ENCODE data around the gene P2RX2.

P2RX2 gene

GRCh38 chr12:132603240-132604150 lies 15.1 kb upstream of the P2RX2 start:
- no peak for FAIRE-seq

- no peak for FAIRE-seq
Measured at GRCh38 chr12:132604151-132604618, 14.4 kb upstream of the P2RX2 start.

- no peak for FAIRE-seq
Measured at GRCh38 chr12:132604668-132605441, 13.7 kb upstream of the P2RX2 start.

GRCh38 chr12:132605892-132606291 lies 12.7 kb upstream of the P2RX2 start:
- no peak for FAIRE-seq

- no peak for FAIRE-seq
Measured at GRCh38 chr12:132606466-132606865, 12.1 kb upstream of the P2RX2 start.

- FAIRE-seq, result no peak
Measured at GRCh38 chr12:132606927-132607326, 11.6 kb upstream of the P2RX2 start.

GRCh38 chr12:132608231-132609171 lies 10.1 kb upstream of the P2RX2 start:
- no peak for FAIRE-seq

GRCh38 chr12:132610051-132610759 lies 8.4 kb upstream of the P2RX2 start, which contains the start of gene LRCOL1:
LRCOL1 (minus strand) TSS chr12:132610582; CDS start chr12:132606251, 4,331 bp downstream.
- no peak for FAIRE-seq

GRCh38 chr12:132610866-132611602 lies 7.5 kb upstream of the P2RX2 start:
- no peak for FAIRE-seq

GRCh38 chr12:132611620-132612019 lies 7.0 kb upstream of the P2RX2 start:
- FAIRE-seq, result no peak

- no peak for FAIRE-seq
Measured at GRCh38 chr12:132614029-132614428, 4.5 kb upstream of the P2RX2 start.

- peak; percentile 84 for FAIRE-seq
Measured at GRCh38 chr12:132614861-132615578, 3.6 kb upstream of the P2RX2 start.

GRCh38 chr12:132615579-132616038 lies 3.0 kb upstream of the P2RX2 start:
- FAIRE-seq, result no peak

- no peak for FAIRE-seq
Measured at GRCh38 chr12:132617135-132617701, 1.4 kb upstream of the P2RX2 start.

GRCh38 chr12:132617822-132618682 lies 524 bp upstream of the P2RX2 start:
- FAIRE-seq, result no peak

GRCh38 chr12:132619071-132619385 lies 452 bp downstream of the P2RX2 start:
- no peak for FAIRE-seq

- no peak for FAIRE-seq
Measured at GRCh38 chr12:132619386-132620112, 973 bp downstream of the P2RX2 start.

Data from G401.6 (cell line).